HG03442 (cell line): ENCODE measurements around the gene SH2B3.

Experiments
- ATAC-seq: cut with Tn5 transposase; IDR thresholded peaks from one replicate; pipeline ENCODE4 v1.9.1; 2021; ENCODE audit warnings: mild to moderate bottlenecking, moderate library complexity; ENCODE audit not compliant: unreplicated experiment

SH2B3 gene

DNA sequence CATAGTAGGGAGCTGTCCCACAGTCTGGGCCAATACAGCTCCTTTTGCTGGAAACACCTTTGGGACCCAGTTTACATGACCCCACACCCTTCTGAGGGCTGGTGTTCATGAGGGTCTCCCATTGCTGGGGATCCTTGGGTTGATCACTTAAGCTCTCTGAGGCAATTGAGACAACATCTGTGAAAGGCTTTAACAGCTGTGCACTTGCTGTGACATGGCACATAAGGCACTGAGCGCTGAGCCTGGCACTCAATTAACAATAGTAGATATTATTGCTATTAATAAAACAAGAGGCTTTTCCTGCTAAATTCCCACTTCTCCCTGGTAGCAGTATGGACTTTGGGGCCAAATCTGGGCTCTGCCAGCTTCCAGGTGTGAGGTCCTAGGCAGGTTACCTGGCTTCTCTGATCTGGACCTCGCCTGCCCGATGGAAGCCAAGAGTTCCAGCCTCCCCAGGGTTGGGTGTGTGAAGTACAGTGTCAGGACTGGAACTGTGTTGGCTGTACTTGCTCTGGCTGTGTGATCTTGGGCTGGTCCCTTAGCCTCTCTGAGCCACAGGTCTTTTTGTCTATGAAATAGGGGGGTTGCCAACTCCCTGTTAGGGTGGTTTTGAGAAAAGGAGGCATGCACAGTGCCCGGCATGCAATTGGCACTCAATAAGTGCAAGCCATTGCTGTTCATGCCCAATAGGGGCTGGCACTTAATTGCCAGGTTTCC, 3.1 kb downstream of the SH2B3 start:
- no peak for ATAC-seq

DNA sequence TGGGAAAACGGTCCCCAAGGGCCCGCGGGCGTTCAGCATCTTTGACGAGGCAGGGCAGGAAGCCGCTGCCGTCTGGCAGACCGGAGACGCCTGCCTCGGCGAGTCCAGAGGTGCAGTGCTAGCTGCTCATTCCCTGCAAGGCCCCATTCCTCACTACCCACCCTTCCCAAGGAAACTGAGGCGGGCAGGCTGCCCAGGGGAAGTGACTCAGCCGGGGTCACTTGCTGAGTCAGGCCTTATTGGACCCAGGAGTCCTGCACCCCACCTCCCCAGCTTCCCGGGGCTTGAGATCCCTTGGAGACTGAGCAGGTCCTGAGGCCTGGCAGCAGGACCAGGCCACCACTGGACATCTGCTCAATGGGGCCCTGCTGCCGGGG, 3.7 kb downstream of the SH2B3 start:
- ATAC-seq = no peak

DNA sequence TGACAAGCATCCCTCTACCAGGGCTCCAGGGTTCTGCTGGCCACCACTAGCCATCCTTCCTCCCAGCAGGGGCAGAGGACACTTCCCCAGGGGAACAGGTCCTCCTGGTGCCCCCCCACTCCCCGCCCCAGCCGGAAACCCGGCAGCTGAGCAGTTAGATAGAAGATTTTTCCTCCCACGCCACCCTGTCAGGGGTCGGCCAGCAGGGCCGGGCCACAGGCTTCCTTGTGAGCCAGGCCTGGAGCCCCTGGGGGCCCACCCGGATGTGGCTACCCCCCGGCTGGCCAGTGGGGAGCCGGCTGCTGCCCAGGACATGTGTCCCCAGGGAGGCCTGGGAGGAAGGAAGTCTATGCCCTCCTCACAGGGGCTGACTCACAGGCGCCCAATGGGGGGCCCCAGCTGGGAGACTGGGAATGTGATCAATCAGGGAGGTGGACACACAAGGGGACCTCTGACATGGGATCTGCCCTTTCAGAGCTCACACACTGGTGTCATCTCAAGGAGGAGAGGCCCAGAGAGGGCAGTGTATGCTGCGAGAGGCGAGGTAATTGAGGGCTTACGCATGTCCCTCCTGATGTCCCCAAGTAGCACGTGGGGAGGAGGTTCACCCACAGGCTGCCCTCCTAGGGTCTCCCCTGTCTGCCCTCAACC, 4.2 kb downstream of the SH2B3 start:
- ATAC-seq = no peak

DNA sequence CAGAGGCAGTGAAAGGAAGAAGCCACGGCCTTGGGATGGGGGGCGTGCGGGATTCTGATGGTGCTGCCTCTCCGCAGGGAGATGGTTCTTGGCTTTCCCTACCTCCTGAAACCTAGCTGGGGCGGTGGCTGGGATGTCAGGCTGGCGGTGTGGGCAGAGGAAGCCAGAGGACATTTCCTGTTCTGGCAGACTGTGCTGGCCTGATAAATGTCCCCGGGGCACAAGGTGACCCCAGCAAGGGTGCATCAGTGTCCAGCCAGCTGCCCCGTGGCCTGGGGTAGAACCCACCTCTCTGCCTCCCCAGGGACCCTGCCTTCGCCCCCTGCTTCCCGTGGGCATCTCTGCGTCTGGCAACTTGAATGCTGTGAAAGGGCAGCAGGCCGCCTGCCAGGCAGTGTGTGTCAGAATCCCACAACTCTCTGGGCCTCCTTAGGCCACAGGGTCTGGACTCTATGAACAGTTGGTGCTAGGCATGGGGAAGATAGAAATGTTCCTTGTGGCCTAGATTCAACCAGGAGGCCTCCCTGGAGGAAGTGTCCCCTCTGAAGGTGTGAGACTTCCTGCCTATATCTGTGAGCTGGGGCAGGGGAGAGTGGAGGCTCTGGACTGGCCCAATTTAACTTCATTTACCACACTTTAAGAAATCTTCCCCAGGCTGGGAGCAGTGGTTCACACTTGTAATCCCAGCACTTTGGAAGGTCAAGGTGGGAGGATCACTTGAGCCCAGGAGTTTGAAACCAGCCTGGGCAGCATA, 4.9 kb downstream of the SH2B3 start:
- ATAC-seq = no peak

DNA sequence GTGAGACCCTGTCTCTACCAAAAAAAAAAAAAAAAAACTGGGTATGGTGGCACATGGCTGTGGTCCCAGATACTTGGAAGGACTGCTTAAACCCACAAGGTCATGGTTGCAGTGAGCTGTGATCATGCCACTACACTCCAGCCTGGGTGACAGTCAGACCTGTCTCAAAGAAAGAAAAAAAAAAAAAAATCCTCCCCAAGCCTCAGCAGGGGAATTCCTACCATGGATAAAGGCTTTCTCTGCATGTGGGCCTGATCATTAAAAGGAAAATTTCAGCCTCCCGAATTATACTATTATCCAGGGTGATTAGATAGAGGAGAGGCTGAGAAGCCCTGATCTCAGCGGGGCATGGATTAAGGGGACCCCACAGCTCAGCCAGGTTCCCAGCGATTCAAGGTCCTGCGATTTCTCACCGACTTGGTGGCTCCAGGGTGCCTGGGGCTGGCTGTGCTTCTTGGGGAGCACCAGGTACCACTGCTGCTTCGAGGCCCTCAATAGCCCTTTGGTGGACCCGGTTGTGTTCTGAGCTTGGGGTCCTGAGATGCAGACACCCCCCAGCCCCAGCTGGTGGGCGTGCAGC, 5.6 kb downstream of the SH2B3 start:
- ATAC-seq = no peak

DNA sequence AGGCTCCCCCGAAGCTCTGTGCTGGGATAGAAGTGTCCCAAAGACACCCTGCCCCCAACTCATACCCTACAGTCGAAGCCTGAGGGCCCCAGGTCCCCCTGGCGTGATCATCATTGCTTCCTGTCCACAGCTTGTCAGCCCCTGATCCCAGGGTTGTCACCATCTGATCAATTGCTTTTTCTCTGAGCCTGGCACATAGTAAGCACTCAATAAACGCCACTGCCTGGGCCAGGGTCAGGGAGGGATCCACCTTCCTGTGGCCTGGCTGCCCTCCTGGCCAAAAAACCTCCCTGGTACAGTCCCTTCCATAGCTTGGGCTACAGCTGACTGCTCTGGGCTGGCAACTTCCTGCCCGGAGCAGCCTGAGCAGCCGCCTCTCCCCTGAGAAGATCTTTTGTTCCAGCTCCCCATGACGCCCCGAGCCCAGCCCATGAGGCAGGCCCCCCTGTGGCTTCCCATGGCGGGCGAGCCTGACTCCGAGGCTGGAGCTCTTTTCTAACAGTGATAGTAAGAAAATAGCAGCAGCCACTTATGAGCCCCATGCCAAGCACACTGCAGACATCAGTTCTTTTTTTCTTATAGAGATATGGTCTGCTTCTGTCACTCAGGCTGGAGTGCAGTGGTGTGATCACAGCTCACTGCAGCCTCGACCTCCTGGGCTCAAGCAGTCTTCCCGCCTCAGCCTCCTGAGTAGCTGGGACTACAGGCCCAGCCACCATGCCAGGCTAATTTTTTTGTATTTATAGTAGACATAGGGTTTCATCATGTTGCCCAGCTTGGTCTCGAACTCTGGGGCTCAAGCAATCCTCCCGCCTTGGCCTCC, 6.5 kb downstream of the SH2B3 start:
- no peak for ATAC-seq

DNA sequence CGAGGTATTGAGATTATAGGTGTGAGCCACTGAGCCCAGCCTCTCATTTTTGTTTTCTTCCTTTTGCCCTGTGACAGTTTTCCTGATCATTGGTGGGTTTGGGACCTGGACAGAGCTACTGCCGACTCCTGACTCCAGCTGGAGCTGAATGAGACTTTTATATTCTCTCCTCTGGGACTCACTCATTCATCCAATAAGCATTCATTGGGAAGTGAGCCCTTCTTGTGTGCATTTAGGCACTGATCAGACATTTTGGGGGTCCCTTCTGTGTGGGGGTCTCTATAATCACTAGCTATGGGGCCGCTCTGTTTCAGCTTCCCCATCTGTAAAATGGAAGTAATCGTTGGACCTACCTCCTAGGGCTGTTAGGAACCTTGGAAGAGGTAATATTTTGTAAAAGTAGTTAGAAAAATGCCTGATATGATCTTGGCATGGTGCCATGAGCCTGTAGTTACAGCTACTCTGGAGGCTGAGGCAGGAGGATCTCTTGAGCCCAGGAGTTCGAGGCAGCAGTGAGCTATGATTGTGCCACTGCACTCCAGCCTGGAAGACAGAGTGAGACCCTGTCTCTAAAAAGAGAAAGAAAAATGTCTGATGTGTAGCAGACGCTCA, 7.2 kb downstream of the SH2B3 start:
- ATAC-seq = no peak

DNA sequence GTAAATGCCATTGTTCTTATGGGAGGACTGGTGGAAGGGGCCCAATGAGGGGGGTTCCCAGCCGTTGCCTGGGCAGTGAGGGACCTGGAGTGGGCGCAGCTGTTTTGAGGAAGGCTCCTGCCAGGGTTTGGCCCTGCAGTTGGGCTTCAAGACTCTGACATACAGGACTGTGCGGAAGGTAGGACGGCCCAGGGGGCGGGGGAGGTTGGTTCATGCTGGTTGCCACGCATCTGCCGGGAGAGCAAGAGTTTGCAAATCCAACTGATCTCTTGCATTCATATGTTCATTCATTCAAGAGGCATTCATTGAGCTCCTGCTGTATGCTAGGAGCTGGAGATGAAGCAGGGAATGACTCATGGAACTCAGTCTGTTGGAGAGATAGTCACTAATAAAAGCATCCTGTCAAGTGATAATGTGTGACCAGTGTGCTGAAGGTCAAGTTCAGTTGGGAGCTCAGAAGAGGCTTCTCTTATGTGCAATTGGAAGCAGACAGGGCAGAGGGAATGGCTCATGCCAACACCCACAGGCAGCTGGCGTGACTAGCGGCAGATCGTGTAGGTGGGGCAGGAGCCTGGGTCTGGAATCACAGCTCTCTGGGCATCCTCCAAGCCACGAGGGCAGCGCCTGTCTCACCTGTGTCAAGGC, 7.8 kb downstream of the SH2B3 start:
- no peak for ATAC-seq

DNA sequence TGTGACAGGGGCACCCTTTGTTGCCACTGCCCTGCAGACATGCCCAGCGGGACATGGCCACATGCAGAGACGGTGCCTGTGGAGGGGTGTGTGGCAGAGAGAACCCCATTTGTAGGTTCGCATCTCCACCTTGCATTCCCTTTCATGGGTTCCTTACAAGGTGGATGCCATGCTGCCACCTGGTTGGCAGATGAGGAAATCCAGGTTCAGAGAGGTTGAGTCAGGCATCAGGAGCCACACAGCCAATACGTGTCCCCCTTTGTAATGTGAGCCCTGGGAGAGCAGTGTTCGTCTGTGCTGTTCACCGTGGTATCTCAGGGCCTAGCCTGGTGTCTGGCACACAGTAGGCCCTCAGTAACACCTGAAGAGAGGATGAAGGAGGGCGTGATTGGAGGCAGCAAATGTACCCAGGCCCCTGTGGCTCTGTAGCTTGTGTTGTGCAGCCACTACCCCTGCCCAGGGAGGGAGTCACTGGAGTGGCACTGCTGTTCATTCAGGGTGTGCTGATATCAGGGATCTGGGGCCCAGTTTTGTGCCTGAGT, 9.1 kb downstream of the SH2B3 start:
- ATAC-seq = no peak

DNA sequence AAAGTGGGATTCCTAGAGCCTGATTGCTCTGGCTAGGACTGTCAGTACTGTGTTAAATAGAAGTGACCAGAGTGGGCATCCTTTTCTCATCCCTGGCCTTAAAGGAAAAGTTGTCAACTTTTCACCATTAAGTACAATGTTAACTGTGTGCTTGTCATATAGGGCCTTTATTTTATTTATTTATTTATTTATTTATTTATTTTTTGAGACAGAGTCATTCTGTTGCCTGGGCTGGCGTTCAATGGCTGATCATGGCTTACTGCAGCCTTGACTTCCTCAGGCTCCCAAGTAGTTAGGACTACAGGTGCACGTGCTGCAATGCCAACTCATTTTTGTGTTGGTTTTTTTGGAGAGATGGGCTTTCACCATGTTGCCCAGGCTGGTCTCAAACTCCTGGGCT, 11.6 kb downstream of the SH2B3 start:
- no peak for ATAC-seq

DNA sequence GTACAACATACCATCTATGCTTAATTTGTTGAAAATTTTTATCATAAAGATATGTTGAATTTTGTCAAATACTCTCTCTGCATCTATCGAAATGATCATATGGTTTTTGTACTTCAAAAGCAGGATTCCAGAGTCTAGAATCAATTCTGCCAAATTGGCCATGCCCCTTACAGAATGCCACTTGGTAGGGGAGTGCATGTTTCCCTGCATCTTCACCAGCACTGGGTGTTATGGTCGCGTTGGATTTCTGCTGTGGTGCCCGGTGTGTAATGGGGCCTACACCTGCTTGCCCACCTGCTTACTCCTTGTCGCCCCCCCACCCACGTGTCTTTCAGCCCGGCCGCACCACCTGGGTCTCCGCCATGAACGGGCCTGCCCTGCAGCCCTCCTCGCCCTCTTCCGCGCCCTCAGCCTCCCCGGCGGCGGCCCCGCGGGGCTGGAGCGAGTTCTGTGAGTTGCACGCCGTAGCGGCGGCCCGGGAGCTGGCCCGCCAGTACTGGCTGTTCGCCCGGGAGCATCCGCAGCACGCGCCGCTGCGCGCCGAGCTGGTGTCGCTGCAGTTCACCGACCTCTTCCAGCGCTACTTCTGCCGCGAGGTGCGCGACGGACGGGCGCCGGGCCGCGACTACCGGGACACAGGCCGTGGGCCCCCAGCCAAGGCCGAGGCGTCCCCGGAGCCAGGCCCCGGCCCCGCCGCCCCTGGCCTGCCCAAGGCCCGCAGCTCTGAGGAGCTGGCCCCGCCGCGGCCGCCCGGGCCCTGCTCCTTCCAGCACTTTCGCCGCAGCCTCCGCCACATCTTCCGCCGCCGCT, 12.3 kb downstream of the SH2B3 start:
- no peak for ATAC-seq

DNA sequence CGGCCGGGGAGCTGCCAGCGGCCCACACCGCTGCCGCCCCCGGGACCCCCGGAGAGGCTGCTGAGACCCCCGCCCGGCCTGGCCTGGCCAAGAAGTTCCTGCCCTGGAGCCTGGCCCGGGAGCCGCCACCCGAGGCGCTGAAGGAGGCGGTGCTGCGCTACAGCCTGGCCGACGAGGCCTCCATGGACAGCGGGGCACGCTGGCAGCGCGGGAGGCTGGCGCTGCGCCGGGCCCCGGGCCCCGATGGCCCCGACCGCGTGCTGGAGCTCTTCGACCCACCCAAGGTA, 12.8 kb downstream of the SH2B3 start:
- no peak for ATAC-seq

DNA sequence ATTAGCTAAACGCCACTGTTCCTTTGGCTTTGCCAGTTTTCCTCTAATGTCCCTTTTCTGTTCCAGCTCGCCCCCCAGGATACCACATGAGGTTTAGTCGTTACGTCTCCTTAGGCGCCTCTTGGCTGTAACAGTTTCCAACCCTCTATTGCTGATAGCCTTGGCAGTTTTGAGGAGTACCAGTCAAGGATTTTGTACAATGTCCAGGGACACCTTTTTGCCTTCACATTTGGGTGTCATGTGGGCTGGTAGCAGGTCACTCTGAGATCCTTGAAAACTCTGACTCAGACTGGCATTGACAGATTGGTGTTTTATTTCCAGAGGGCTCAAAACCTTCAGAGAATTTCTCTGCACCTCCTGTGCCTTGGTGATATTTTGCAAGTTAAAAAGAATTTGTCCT, 14.1 kb downstream of the SH2B3 start:
- no peak for ATAC-seq

DNA sequence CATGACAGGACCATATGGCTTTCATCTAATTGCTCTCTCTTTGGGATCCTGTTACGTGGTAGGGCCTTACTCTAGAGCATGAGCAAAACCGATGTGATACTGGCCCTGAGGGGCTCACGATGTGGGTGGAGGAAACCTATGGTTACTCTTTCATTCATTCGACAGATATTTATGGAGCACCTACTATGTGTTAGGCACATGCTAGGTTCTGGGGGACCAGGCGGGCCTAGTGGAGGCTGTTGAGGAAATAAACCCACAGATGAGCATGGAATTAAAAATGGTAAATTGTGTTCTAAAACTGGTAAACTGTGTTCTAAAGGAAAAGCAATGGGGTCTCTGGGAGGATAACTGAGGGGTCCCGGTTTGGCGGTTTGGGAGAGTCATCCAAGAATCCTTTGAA, 14.8 kb downstream of the SH2B3 start:
- ATAC-seq = no peak

DNA sequence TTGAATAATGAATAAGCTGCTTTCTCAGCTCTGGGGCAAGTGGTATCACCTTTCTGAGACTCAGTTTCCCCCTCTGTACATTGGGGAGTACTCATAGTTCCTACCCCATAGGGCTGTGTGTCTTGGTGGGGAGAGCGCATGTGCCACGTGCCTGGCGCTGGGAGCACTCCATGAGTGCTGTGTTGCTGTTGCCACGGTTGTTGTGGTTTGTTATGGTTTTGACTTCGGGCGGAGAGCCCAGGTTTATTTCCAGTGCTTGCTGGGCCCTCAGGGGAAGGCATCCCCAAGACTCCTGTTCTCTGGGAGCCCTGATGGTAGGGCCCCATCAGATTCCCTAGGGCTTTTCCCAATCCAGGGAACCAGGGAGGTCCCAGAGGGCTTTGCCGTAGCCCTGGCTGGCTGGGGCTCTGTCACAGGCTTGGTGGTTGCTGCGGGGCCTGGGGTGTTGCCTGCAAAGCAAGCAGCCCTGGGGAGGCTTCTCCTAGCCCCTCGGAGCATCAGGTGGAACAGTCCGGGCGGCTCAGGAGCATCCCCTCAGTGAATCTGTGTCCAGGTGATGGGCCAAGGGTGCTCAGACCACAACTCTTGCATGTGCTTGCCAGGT, 18.6 kb downstream of the SH2B3 start:
- ATAC-seq = no peak

DNA sequence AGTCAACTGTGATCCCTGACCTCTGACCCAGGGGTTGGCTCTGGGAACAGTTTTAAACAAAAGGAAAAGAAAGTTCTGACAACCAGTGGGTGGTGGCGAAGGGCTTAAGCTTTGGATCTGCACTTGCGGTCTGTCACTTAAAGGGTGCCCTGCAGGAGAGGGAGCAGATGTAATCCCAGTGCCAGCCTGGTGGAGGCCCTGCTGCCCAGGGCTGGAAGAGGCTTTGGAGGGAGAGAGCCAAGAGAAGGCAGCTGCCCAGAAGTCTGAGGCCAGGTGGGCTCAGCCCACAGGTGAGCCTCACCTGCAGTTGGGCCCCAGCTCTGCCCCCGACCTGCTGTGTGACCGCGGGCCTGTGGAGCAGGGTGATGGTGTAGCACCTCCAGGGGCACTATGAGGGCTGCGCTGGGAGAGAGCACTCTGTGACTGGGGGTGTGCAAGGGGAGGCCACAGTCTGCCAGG, 19.1 kb downstream of the SH2B3 start:
- ATAC-seq = no peak

DNA sequence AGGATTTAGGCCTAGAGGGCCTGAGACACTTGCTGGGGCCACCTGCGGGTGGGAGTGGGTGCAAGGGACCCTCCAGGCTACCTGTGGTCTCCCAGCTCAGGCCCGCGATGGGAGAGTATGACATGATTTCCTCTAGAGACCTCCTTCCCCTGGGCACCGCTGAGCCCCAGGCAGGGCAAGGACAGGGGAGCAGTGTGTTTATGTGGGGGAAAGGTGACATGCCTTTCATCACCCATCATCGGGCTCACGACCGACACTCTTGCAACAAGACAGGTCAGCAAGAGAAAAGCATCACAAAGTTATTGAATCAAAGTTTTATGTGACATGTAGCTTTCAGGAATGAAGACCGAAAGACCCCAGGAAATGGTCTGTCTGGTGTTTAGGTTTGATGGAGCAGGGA, 19.9 kb downstream of the SH2B3 start:
- ATAC-seq = no peak

DNA sequence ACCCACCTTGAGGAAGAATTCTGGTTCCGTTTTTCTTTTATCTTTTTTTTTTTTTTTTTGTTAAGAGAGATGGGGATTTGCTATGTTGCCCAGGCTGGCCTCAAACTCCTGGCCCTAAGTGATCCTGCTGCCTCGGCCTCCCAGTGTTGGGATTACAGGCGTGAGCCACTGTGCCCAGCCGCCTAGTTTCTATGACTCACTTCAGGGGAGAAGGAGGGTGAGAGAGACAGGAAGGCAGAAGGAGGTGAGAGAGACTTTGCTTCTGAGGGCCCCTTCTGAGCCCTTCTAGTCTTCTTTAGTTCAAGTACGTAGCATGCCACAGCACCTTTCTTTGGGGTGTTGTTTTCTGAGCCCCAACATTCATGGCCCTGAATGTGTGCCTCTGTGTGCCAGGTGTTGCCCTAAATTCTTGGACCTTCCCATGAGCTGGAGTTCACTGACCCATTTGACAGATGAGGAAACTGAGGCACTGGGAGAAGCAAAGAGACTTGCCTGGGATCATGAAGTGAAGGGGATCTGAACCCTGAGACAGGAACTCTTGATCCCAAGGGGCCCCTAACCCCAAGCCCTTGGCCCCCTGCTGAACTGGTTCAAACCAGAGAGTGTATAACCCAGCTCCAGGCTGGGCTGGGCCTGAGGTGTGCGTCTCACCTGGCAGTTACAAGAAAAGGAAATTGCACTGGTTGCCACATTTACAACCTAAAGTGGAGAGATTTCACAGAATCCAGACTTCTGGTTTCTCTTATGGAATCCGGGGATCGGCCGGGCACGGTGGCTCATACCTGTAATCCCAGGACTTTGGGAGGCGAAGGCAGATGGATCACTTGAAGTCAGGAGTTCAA, 20.8 kb downstream of the SH2B3 start:
- no peak for ATAC-seq
